ENCODE results near the gene LPIN1.
"Not testable (repeated sequence)": the region's sequence is repeated elsewhere in the genome, so short reads cannot be mapped to it uniquely, and the experiment has no call there.

Gene LPIN1

DNA sequence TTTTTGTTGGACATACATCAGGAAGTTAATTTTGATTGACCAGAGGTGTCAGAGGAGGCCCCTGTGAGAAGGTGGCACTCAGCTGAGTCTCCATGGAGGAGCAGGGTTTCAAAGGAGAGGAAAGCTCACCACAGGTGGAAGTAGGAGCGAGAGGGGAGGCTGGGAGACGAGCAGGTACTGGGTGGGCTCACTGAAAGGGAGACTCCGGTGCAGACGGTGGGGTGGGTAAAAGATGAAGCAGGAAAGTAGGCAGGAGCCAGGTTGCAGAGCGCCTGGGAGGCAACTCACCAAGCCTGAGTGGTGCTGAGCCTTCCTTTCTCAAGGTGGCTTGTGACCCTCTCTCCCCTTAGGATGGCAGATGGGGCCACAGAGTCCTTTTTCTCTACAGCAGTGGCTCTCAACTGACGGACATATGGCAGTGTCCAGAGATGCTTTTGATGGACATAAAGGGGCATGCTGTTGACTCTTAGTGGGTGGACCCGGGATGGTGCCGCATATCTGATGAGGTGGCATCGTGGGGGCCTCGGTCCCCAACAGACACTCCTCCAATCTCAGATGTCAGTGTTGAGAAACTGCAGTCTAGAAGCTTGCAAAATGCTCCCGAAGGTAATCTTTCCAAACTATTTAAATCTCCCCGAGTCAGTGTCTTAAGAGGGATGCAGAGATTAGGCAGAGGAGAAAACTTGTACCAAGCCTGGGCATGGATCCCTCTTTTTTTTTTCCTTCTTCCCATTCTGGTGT is 64.0 kb downstream of the LPIN1 start:
- TF ChIP-seq, protein P1, sequence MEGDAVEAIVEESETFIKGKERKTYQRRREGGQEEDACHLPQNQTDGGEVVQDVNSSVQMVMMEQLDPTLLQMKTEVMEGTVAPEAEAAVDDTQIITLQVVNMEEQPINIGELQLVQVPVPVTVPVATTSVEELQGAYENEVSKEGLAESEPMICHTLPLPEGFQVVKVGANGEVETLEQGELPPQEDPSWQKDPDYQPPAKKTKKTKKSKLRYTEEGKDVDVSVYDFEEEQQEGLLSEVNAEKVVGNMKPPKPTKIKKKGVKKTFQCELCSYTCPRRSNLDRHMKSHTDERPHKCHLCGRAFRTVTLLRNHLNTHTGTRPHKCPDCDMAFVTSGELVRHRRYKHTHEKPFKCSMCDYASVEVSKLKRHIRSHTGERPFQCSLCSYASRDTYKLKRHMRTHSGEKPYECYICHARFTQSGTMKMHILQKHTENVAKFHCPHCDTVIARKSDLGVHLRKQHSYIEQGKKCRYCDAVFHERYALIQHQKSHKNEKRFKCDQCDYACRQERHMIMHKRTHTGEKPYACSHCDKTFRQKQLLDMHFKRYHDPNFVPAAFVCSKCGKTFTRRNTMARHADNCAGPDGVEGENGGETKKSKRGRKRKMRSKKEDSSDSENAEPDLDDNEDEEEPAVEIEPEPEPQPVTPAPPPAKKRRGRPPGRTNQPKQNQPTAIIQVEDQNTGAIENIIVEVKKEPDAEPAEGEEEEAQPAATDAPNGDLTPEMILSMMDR (conservative IDR thresholded peaks at IDR 0.05; ENCODE audit: low read depth, low read length) = no peak
- no peak for DNase-seq (ENCODE audit: low read depth)
- H3K4me3 ChIP-seq (ENCODE audit: low read length) = no peak overlapping the region

DNA sequence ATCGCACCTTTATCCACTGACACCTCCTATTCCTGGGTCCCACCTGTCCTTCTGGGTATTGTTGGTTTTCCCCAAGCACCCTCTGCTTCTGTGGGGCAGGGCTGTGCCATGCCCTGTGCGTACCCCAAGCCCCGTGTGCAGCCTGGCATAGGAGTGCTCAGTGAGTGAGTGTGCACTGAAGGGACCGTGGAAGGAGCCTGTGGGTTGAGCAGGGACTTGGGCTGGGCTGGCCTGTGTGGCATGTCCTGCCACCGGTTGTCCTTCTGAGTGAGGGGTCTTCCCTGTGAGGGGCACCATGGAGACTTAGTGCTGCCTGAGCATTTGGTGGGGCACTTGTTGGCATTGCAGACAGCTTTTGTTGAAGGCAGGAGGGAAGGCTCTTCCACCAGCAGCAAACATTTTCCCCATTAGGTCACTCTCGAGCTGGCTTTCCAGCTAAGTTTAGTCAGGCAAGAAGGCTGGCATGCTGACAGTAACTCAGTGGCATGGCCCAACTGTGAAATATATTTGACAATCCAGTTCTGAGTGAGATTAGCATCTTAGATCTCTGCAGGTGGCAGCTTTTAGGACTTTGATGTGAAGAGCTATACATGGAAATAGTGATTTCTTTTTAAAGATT is 64.7 kb downstream of the LPIN1 start:
- TF ChIP-seq, protein P1 (conservative IDR thresholded peaks at IDR 0.05; ENCODE audit: low read depth, low read length) = no peak
- no peak for DNase-seq (ENCODE audit: low read depth)
- no peak overlapping the region for H3K4me3 ChIP-seq (ENCODE audit: low read length)

DNA sequence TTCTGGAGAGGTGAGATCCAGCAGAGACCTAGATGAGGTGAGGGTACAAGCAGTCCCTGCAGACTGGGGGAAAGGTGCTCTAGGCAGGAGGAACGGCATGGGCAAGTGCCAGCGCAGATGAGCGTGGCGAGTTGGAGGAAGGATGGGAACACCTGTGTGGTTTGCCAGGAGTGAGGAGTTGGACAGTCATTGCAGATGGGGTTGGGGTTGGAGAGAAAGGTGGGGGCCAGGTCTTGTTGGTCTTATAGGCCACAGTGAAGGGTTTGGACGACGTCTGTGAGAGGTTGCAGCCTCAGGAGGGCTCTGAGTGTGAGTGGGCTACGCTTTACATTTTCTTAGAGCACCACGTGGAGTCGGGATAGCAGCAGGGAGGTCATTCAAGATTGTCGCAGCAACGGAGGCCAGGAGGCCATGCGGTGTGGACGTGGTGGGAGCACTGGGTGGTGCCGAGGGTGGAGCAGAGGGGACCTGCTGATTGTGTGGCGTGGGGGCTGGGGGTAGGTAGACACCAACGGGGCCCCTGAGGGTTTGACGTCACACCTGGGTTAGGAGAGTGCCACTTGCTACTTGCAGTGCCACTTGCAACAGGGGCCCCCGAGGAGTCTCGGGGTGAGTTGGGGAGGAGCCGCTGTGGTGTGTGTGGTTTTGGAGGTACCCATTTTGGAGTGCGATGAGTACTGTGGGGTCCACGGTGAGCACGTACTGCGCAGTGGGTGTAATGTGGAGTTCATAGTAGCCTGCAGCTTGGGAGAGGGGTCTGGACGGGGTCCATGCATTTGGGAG is 66.2 kb downstream of the LPIN1 start:
- DNase-seq (ENCODE audit: low read depth) = no peak
- TF ChIP-seq, protein P1 (conservative IDR thresholded peaks at IDR 0.05; ENCODE audit: low read depth, low read length) = no peak

DNA sequence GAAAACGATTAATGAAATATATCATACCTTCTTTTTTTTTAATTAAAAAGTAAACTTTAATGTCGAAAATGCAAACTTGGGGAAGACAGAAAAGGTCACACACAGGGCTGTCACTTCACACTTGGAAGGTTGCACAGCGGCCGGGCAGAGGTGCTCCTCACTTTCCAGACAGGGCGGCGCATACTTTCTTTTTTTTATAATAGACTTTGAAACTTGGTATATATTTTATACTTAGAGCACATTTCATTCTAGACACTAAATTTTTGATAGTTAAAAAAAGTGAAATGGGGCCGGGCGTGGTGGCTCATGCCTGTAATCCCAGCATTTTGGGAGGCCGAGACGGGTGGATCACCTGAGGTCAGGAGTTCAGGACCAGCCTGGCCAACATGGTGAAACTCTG is 66.9 kb downstream of the LPIN1 start:
- H3K4me3 ChIP-seq (ENCODE audit: low read length); DNase-seq (ENCODE audit: low read depth): not testable (repeated sequence)

More for the DNA sequence above, 66.2 kb downstream of the LPIN1 start:
- no peak overlapping the region for H3K4me3 ChIP-seq (ENCODE audit: low read length)

DNA sequence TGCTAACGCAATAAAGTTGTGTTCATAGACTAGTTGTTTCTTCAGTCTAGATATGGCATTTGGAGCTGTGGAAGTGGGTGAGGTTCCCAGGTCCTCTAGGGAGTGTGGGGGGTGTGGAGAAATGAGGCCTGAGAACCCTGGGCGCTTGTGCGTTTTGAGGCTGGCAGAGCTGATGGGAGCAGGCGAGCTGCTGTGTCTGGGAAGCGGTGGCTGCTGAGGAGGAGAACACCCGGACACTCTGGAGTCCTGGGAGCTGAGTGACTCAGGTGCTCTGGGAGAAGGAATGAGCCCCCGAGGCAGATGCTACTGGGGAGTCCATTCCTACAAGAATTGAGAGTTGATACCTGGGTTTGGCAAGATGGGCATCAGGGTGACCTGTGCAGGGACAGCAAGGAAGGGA is 67.5 kb downstream of the LPIN1 start:
- no peak overlapping the region for H3K4me3 ChIP-seq (ENCODE audit: low read length)
- no peak for DNase-seq (ENCODE audit: low read depth)
- TF ChIP-seq, protein P1 (conservative IDR thresholded peaks at IDR 0.05; ENCODE audit: low read depth, low read length) = no peak

DNA sequence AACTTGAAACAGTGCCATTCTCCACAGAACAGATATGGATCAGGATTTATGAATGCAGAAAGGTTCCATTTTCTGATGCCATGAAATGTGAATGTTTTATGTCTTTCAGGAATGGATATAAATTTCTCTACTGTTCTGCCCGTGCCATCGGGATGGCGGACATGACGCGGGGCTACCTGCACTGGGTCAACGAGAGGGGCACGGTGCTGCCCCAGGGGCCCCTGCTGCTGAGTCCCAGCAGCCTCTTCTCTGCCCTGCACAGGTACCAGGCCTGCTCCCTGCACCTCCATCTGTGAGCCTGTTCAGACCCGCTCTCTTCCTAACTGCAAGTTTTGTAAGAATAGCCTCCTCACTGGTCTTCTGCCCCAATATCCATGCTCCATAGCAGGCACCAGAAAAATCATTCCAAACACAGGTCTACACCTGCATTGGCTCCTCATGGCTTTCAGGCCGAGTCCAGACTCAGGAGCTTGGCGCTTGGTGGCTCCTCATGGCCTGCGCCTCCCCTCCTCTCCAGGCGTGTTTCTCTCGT is 68.6 kb downstream of the LPIN1 start:
- no peak for DNase-seq (ENCODE audit: low read depth)
- TF ChIP-seq, protein P1 (conservative IDR thresholded peaks at IDR 0.05; ENCODE audit: low read depth, low read length) = no peak

DNA sequence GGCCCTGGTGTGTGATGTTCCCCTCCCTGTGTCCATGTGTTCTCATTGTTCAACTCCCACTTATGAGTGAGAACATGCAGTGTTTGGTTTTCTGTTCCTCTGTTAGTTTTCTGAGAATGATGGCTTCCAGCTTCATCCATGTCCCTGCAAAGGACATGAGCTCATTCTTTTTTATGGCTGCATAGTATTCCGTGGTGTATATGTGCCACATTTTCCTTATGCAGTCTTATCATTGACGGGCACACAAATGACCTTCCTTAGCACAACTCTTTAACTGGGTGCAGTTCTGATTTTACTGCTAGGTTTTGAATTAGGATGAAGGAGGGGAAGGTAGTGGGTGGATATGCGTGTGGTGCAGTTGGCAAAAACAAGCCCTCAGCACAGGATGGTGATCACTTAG is 70.5 kb downstream of the LPIN1 start:
- DNase-seq (ENCODE audit: low read depth); H3K4me3 ChIP-seq (ENCODE audit: low read length): not testable (repeated sequence)

More for the DNA sequence above, 68.6 kb downstream of the LPIN1 start:
- H3K4me3 ChIP-seq (ENCODE audit: low read length) = no peak overlapping the region
